Mucosa of rectum (tissue), 2 donors: Measurements from ENCODE around the gene TMEM145.
A peak's percentile ranks its signal among the peaks of the same experiment; 100 is the strongest.

Source experiments
- H3K27ac ChIP-seq, 2 donors: one replicate each; pipeline ENCODE4 v1.7.0; 2013; ENCODE audit warnings: inconsistent platforms in 2 of 2, low read depth in 2 of 2, low read length in 2 of 2
- H3K27me3 ChIP-seq, 2 donors: one replicate each; pipeline ENCODE4 v1.7.0; 2013; ENCODE audit warnings: low read length in 2 of 2; ENCODE audit not compliant: control insufficient read depth in 2 of 2, insufficient read depth in 2 of 2
- H3K36me3 ChIP-seq, 2 donors: one replicate each; pipeline ENCODE4 v1.7.0; 2013; ENCODE audit warnings: low read length in 2 of 2; ENCODE audit not compliant: control insufficient read depth in 2 of 2, insufficient read depth in 2 of 2
- H3K4me1 ChIP-seq, 2 donors: one replicate each; pipeline ENCODE4 v1.7.0; 2013; ENCODE audit warnings: low read length in 2 of 2, mild to moderate bottlenecking in 1 of 2; ENCODE audit not compliant: control insufficient read depth in 2 of 2, insufficient read depth in 2 of 2
- H3K4me3 ChIP-seq, 2 donors: one replicate each; pipeline ENCODE4 v1.7.0; 2013; ENCODE audit warnings: low read length in 2 of 2
- H3K9ac ChIP-seq, 2 donors: one replicate each; pipeline ENCODE4 v1.7.0; 2013; ENCODE audit warnings: low read length in 2 of 2, low read depth in 1 of 2, mild to moderate bottlenecking in 1 of 2
- H3K9me3 ChIP-seq, 2 donors: one replicate each; pipeline ENCODE4 v1.7.0; 2013; ENCODE audit warnings: low read length in 2 of 2; ENCODE audit not compliant: control insufficient read depth in 2 of 2
- donor health status: healthy.
- donor health status: Normal muscosa, but diverticular disease.

The TMEM145 gene

DNA sequence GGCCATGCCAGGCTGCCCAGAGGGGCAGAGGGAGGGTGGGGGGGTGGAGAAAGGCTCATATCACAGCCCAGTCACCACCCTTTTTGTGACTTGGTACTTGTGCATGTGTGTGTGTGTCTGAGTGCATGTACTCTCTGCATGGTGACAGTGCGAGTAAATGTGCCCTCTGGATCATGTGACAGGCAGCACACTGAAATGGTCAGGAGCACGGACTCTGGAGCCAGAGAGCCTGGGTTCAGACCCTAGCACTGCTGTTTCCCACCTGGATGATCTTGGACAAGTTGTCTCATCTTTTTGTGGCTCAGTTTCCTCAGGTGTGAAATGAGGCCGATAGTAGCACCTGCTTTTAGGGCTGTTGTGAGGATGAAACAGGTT, 42.1 kb upstream of the TMEM145 start:
- Histone ChIP-seq H3K27me3 (no peaks in the 10 kb centered on the region), H3K4me3 (peak overlapping the region; percentile 86 to 89), H3K4me1 (peaks cover 26 to 31% of the 10 kb centered on the region in 2 donors), H3K9me3 (no peaks in the 10 kb centered on the region), H3K36me3 (peaks cover 26 to 30% of the 10 kb centered on the region in 2 donors), H3K27ac (peak overlapping the region; percentile 92 to 95), H3K9ac (peak overlapping the region; percentile 54 to 93)

DNA sequence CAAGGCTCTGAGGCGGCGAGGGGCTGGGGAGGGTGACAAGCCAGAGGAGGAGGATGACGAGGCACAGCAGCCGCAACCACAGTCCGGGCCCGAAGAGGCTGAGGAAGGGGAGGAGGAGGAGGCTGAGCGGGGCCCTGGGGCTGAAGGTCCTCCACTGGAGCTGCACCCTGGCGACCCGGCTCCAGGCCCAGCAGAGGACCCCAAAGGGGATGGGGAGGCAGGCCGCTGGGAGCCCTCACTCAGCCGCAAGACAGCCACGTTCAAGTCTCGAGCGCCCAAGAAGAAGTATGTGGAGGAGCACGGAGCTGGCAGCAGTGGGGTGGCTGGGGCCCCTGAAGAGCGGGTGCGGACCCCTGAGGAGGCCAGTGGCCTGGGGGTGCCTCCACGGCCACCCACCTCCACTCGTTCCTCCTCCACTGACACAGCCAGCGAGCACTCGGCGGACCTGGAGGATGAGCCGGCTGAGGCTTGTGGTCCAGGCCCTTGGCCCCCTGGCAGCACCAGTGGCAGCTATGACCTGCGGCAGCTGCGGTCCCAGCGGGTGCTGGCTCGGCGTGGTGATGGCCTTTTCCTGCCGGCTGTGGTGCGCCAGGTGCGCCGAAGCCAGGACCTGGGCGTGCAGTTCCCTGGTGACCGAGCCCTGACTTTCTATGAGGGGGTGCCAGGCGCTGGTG, 41.1 kb upstream of the TMEM145 start:
- Histone ChIP-seq H3K4me3 (no peak overlapping the region), H3K4me1 (peaks cover 26 to 32% of the 10 kb centered on the region in 2 donors), H3K27me3 (no peaks in the 10 kb centered on the region), H3K27ac (no peak overlapping the region), H3K36me3 (peaks cover 26 to 30% of the 10 kb centered on the region in 2 donors), H3K9me3 (no peaks in the 10 kb centered on the region), H3K9ac (no peak overlapping the region)

GRCh38 chr19:42272535-42272897, 40.6 kb upstream of the TMEM145 start:
- H3K4me1 ChIP-seq = peaks cover 25 to 32% of the 10 kb centered on the region in 2 donors
- no peaks in the 10 kb centered on the region for H3K27me3 ChIP-seq
- H3K36me3 ChIP-seq = peaks cover 26 to 30% of the 10 kb centered on the region in 2 donors
- no peak overlapping the region for H3K4me3 ChIP-seq
- no peak overlapping the region for H3K27ac ChIP-seq
- no peaks in the 10 kb centered on the region for H3K9me3 ChIP-seq
- no peak overlapping the region for H3K9ac ChIP-seq

GRCh38 chr19:42272989-42273406, 40.1 kb upstream of the TMEM145 start:
- Histone ChIP-seq H3K27ac (no peak overlapping the region), H3K9me3 (no peaks in the 10 kb centered on the region), H3K4me1 (peaks cover 25 to 32% of the 10 kb centered on the region in 2 donors), H3K9ac (no peak overlapping the region), H3K27me3 (no peaks in the 10 kb centered on the region), H3K36me3 (peaks cover 26 to 30% of the 10 kb centered on the region in 2 donors), H3K4me3 (no peak overlapping the region)

- Histone ChIP-seq H3K4me3 (no peak overlapping the region), H3K9ac (no peak overlapping the region), H3K36me3 (peaks cover 26 to 30% of the 10 kb centered on the region in 2 donors), H3K27ac (no peak overlapping the region), H3K9me3 (no peaks in the 10 kb centered on the region), H3K4me1 (peaks cover 30 to 37% of the 10 kb centered on the region in 2 donors), H3K27me3 (no peaks in the 10 kb centered on the region)
Measured at GRCh38 chr19:42273407-42274064, 39.6 kb upstream of the TMEM145 start.

- no peak overlapping the region for H3K4me3 ChIP-seq
- no peaks in the 10 kb centered on the region for H3K9me3 ChIP-seq
- no peak overlapping the region for H3K9ac ChIP-seq
- no peaks in the 10 kb centered on the region for H3K27me3 ChIP-seq
- H3K27ac ChIP-seq = no peak overlapping the region
- H3K36me3 ChIP-seq = peaks cover 26 to 30% of the 10 kb centered on the region in 2 donors
- H3K4me1 ChIP-seq = peaks cover 36 to 44% of the 10 kb centered on the region in 2 donors
Measured at GRCh38 chr19:42274065-42274682, 38.9 kb upstream of the TMEM145 start.

GRCh38 chr19:42275103-42275502, 38.0 kb upstream of the TMEM145 start:
- Histone ChIP-seq H3K4me1 (peaks cover 36 to 44% of the 10 kb centered on the region in 2 donors), H3K9me3 (no peaks in the 10 kb centered on the region), H3K27ac (no peak overlapping the region), H3K9ac (no peak overlapping the region), H3K36me3 (peaks cover 26 to 30% of the 10 kb centered on the region in 2 donors), H3K4me3 (no peak overlapping the region), H3K27me3 (no peaks in the 10 kb centered on the region)

DNA sequence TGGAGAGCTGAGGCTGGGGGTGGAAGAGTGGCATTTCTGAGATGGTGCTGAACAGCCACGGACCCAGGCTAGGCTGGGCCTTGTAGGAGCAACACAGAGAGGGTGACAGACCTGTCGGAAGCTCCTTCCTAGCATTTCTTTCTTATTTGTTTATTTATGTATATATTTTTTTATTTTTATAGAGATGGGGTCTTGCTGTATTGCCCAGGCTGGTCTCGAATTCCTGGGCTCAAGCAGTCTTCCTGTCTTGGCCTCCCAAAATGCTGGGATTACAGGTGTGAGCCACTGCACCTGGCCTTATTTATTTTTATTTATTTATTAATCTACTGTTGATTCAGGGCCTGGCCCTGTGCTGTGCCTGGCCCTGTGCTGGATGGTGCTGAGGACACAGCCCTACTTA, 37.6 kb upstream of the TMEM145 start:
- H3K27ac ChIP-seq = no peak overlapping the region
- peaks cover 31 to 40% of the 10 kb centered on the region in 2 donors for H3K4me1 ChIP-seq
- H3K9ac ChIP-seq = no peak overlapping the region
- peaks cover 26 to 30% of the 10 kb centered on the region in 2 donors for H3K36me3 ChIP-seq
- H3K4me3 ChIP-seq = no peak overlapping the region
- H3K9me3 ChIP-seq = no peaks in the 10 kb centered on the region
- H3K27me3 ChIP-seq = no peaks in the 10 kb centered on the region

- Histone ChIP-seq H3K9me3 (no peaks in the 10 kb centered on the region), H3K4me3 (no peak overlapping the region), H3K27me3 (no peaks in the 10 kb centered on the region), H3K27ac (no peak overlapping the region), H3K36me3 (peaks cover 26 to 30% of the 10 kb centered on the region in 2 donors), H3K9ac (no peak overlapping the region), H3K4me1 (peaks cover 27 to 34% of the 10 kb centered on the region in 2 donors)
Measured at GRCh38 chr19:42276284-42276683, 36.8 kb upstream of the TMEM145 start.

DNA sequence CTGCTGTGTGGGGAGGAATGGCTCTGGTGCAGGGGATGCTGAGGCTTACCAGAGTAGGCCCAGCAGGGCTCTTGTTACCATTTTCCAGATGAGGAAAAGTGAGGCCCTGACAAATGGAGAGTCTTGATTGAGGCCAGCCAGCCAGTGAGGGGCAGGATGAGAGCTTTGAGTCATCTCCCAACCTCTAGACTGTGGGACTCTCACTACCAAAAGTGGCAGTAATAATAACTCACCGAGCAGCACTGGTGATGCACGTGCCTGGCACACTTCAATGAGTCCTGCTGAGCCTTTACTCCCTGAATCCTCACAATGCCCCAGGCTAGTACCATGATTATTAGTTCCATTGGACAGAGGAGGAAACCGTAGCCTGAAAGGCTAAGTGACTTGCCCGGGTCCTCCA, 36.3 kb upstream of the TMEM145 start:
- Histone ChIP-seq H3K4me1 (peaks cover 31 to 37% of the 10 kb centered on the region in 2 donors), H3K27me3 (no peaks in the 10 kb centered on the region), H3K9ac (no peak overlapping the region), H3K4me3 (no peak overlapping the region), H3K27ac (no peak overlapping the region), H3K9me3 (no peaks in the 10 kb centered on the region), H3K36me3 (peaks cover 22 to 29% of the 10 kb centered on the region in 2 donors)
